ENCODE results near the gene NUDT2. TPM values are rescaled to one million over a fixed set of nuclear protein-coding genes. Genes with fewer than 3 reads are reported as not detected.
"Not testable (repeated sequence)": the region's sequence is repeated elsewhere in the genome, so short reads cannot be mapped to it uniquely, and the experiment has no call there.

Gene NUDT2
- total RNA-seq, 2 experiments from 2014 or later = 14.9 to 22.9 TPM

DNA sequence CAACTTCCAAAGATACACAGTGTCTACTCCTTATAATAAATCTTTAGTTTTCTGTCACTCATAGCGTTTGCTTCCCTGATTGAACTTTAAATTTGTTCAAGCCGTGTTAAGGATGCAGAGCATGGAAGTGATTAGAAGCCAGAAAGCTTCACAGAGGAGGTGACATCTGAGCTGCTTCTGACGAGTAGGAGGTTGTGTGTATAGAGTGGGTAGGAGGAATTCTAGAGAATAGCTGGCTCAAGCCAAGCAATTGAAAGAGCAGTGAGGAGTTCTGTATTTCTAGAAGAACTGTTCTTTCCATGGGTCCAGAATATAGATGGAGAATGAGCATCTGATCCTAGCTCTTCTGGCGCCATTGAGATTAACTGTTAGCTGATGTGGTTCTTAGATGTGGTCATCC is 6.0 kb downstream of the NUDT2 start:
- Mint-ChIP-seq H3K4me3 (no peak overlapping the region), H3K9me3 (ENCODE audit: low read depth) (no peaks in the 10 kb centered on the region), H3K27ac (no peak overlapping the region), H3K4me1 (peaks cover 33% of the 10 kb centered on the region), H3K36me3 (ENCODE audit: low read depth) (peaks cover 21% of the 10 kb centered on the region), H3K27me3 (no peaks in the 10 kb centered on the region)
- ATAC-seq (no peak), DNase-seq (no peak)
- intact Hi-C loops (cut with DNase I, micrococcal nuclease) = no loop called here
- CTCF ChIA-PET = interaction anchor here (6.2 kb wide), 1 partner anchor 42 kb away, joined by 76 read pairs; the partner anchor contains the start of gene MYORG
- POLR2A ChIA-PET = interaction anchor here (0.7 kb wide), 1 partner anchor 244 kb away, joined by 3 read pairs; no protein-coding TSS in a partner anchor

DNA sequence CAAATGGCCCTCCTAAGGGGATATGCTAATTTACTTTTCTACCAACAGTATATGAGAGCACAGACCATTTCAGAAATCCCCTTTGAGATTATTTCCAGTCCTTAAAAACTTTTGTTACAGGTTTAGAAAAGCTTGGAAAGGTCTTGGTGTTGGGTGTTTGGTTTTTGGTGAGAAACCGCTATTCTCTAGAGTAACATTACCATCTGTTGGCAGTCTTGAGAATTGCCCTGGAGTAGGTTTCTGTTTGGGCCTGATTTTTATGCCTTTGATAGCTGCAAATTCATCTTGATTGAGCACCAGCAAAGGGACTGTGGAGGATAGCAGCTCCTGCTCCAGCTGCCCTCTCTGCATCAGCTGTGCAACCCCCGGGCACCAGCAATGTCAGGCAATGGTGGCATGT is 8.0 kb downstream of the NUDT2 start:
- peaks cover 18% of the 10 kb centered on the region for H3K4me1 Mint-ChIP-seq
- intact Hi-C loops (cut with DNase I, micrococcal nuclease) = no loop called here
- no peaks in the 10 kb centered on the region for H3K9me3 Mint-ChIP-seq (ENCODE audit: low read depth)
- CTCF ChIA-PET = interaction anchor here (0.7 kb wide), 1 partner anchor 84 kb away, joined by 3 read pairs; no protein-coding TSS in a partner anchor
- no peak overlapping the region for H3K4me3 Mint-ChIP-seq
- H3K36me3 Mint-ChIP-seq (ENCODE audit: low read depth) = peaks cover 25% of the 10 kb centered on the region
- POLR2A ChIA-PET = no interaction called here
- H3K27me3 Mint-ChIP-seq = no peaks in the 10 kb centered on the region
- H3K27ac Mint-ChIP-seq = no peak overlapping the region
- no peak for ATAC-seq
- DNase-seq = no peak

DNA sequence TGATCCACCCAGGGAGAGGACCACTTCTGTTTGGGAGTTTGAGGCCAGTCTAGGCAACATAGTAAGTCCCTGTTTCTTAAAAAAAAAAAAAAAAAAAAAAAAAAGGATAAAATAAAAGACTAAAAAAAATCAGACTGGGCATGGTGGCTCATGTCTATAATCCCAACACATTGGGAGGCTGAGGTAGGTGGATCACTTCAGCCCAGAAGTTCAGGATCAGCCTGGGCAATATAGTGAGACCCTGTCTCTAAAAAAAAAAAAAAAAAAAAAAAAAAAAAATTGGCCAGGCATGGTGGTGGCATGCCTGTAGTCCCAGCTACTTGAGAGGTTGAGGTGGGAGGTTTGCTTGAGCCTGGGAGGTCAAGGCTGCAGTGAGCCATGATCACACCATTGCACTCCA is 8.7 kb downstream of the NUDT2 start:
- DNase-seq; intact Hi-C loops (cut with DNase I, micrococcal nuclease); CTCF ChIA-PET; POLR2A ChIA-PET; H3K27ac Mint-ChIP-seq; H3K4me3 Mint-ChIP-seq; H3K27me3 Mint-ChIP-seq; ATAC-seq; H3K9me3 Mint-ChIP-seq (ENCODE audit: low read depth): not testable (repeated sequence)
- peaks cover 18% of the 10 kb centered on the region for H3K4me1 Mint-ChIP-seq
- H3K36me3 Mint-ChIP-seq (ENCODE audit: low read depth) = peaks cover 27% of the 10 kb centered on the region

DNA sequence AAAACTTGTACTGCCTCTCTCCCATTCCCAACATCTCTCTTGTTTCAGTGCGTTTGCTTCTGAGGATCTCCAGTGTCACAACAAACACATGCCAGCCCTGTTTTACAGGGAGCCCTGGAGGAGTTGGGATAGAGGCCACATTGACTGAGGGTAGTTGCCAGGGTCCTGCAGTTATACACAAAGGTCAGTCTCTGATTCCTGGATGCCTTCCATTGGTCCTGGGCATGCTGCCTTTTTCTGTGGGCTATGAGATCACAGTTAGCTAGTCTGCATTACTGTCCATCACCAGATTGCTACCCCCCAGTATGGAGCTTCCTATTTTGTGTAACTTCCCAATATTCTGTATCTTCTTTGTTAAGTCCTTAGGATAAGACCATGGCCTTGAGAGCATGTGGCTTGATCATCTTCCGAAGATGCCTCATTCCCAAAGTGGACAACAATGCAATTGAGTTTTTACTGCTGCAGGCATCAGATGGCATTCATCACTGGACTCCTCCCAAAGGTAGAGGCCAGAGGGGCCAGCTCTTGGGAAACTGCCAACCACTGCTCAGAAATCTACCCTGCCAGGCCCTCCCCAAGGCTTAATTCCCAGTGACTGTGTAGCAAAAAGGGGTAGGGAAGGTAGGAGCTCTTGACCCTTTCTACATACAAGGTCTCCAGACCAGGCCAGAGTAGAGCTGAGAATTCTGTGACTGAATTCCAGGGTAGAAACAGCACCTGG is 9.5 kb downstream of the NUDT2 start:
- peaks cover 17% of the 10 kb centered on the region for H3K4me1 Mint-ChIP-seq
- ATAC-seq (no peak), DNase-seq (no peak)
- intact Hi-C loops (cut with DNase I, micrococcal nuclease) = loop anchor here in 1 of 2 experiments (1.0 kb wide), 1 partner anchor 15 kb away; no protein-coding TSS in a partner anchor
- H3K9me3 Mint-ChIP-seq (ENCODE audit: low read depth) = no peaks in the 10 kb centered on the region
- POLR2A ChIA-PET = interaction anchor here (0.5 kb wide), 1 partner anchor 78 kb away, joined by 3 read pairs; no protein-coding TSS in a partner anchor
- H3K36me3 Mint-ChIP-seq (ENCODE audit: low read depth) = peaks cover 30% of the 10 kb centered on the region
- CTCF ChIA-PET = interaction anchor here (0.6 to 1.1 kb wide), 5 partner anchors 38 to 608 kb away, joined by 3 to 4 read pairs (median 3); partner anchors contain the start of gene MYORG
- no peak overlapping the region for H3K4me3 Mint-ChIP-seq
- no peaks in the 10 kb centered on the region for H3K27me3 Mint-ChIP-seq
- no peak overlapping the region for H3K27ac Mint-ChIP-seq

DNA sequence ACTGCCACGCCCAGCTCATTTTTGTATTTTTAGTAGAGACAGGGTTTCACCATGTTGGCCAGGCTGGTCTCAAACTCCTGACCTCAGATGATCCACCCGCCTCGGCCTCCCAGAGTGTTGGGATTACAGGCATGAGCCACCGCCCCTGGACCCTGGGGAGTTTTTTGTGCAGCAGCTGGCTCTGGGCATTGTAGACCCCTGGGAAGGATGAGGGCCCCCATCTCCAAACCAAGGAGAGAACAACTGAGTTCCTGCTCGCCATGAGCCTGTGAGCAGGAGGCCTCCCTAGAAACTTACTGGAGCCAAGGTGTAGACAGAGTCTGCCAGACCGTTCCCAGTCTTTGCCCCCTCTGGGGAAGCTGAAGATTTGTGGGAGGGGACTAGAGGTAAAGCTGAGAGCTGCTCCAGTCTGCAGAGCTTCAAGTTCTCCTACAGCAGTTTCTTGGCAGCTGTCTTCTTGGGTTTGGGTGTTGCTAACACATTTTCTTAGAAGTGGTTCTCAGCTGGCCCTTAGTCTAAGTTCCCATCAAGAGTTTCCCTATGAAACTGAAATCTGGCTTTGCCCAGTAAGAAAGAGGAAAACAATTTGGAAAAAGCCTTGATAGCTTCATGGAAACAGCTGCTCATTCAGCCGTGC is 12.4 kb downstream of the NUDT2 start:
- H3K27me3 Mint-ChIP-seq = no peaks in the 10 kb centered on the region
- no peak overlapping the region for H3K27ac Mint-ChIP-seq
- POLR2A ChIA-PET = interaction anchor here (0.7 kb wide), 1 partner anchor 26 kb away, joined by 3 read pairs; no protein-coding TSS in a partner anchor
- no peak for DNase-seq
- CTCF ChIA-PET = interaction anchor here (1.7 kb wide), 1 partner anchor 9 kb away, joined by 6 read pairs; no protein-coding TSS in a partner anchor
- H3K36me3 Mint-ChIP-seq (ENCODE audit: low read depth) = peaks cover 28% of the 10 kb centered on the region
- H3K4me1 Mint-ChIP-seq = no peaks in the 10 kb centered on the region
- intact Hi-C loops (cut with DNase I, micrococcal nuclease) = no loop called here
- no peak for ATAC-seq
- no peaks in the 10 kb centered on the region for H3K9me3 Mint-ChIP-seq (ENCODE audit: low read depth)
- no peak overlapping the region for H3K4me3 Mint-ChIP-seq

DNA sequence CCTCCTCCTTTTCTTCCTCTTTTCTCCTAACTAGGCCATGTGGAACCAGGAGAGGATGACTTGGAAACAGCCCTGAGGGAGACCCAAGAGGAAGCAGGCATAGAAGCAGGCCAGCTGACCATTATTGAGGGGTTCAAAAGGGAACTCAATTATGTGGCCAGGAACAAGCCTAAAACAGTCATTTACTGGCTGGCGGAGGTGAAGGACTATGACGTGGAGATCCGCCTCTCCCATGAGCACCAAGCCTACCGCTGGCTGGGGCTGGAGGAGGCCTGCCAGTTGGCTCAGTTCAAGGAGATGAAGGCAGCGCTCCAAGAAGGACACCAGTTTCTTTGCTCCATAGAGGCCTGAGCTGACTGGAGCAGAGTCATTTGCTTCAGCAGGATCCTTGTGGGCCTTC is 13.7 kb downstream of the NUDT2 start:
- no peak for ATAC-seq
- no peaks in the 10 kb centered on the region for H3K9me3 Mint-ChIP-seq (ENCODE audit: low read depth)
- intact Hi-C loops (cut with DNase I, micrococcal nuclease) = no loop called here
- H3K4me1 Mint-ChIP-seq = no peaks in the 10 kb centered on the region
- DNase-seq = no peak
- H3K36me3 Mint-ChIP-seq (ENCODE audit: low read depth) = peaks cover 30% of the 10 kb centered on the region
- H3K27ac Mint-ChIP-seq = no peak overlapping the region
- ChIA-PET POLR2A (no interaction called here), CTCF (interaction anchor here (0.7 to 1.7 kb wide), 2 partner anchors 10 to 52 kb away, joined by 3 to 6 read pairs; no protein-coding TSS in a partner anchor)
- no peaks in the 10 kb centered on the region for H3K27me3 Mint-ChIP-seq
- H3K4me3 Mint-ChIP-seq = no peak overlapping the region

DNA sequence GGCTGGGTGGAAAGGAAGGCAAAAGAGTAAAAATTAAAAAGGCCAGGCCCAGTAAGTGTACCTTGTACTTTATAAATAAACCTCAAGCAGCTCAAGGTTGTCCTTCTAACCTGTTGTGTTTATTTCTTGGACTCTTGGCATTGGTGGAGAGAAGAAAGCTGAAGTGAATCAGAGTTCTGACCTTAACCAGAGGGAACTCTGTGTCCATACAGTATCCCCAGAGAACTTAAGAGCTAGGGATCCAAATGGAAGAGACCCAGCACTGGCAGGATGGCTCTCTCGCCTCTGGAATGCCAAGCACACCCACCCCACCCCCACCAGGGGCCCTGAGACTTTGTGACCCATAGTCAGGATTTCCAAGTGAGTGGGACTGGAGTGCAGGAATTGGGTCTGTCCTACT is 14.2 kb downstream of the NUDT2 start:
- intact Hi-C loops (cut with DNase I, micrococcal nuclease) = no loop called here
- CTCF ChIA-PET = interaction anchor here (0.7 kb wide), 1 partner anchor 53 kb away, joined by 3 read pairs; no protein-coding TSS in a partner anchor
- no peak overlapping the region for H3K4me3 Mint-ChIP-seq
- no peaks in the 10 kb centered on the region for H3K27me3 Mint-ChIP-seq
- peaks cover 29% of the 10 kb centered on the region for H3K36me3 Mint-ChIP-seq (ENCODE audit: low read depth)
- no peak for ATAC-seq
- no peak overlapping the region for H3K27ac Mint-ChIP-seq
- no peak for DNase-seq
- no peaks in the 10 kb centered on the region for H3K9me3 Mint-ChIP-seq (ENCODE audit: low read depth)
- POLR2A ChIA-PET = no interaction called here
- H3K4me1 Mint-ChIP-seq = no peaks in the 10 kb centered on the region

DNA sequence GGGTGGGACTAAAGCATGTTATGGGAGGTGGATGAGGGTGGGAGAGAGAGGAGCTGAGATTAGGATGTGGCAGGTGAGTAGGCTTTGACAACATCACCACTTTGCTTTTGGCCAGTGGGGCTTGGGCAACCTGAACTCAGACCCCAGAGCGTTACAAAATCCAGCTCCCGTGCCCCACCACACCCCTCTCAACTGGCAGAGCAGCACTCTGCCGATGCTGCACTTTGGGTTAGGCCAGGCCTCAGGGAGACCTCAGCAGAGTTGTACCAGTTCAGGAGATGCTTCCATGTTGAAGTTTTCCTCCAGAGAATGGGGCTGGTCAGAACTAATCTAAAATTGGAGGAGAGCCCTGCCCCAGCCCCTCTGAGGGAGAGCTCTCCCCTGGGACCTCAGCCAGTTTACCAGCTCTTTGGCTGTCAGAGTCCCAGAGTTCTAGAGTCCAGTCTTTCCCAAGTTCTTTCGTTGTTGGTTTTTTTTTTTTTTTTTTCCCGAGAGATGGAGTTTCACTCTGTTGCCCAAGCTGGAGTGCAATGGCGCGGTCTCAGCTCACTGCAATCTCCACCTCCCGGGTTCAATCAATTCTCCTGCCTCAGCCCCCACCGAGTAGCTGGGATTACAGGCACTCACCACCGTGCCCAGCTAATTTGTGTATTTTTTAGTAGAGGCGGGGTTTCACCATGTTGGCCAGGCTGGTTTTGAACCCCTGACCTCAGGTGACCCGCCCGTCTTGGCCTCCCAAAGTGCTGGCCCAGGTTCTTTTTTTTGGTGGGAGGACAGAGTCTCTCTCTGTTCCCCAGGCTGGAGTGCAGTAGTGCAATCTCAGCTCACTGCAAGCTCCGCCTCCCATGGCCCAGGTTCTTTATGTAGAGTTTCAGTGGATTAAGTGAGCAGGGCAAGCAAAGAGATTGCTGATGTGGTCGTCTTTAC is 17.8 kb downstream of the NUDT2 start:
- ChIA-PET POLR2A (no interaction called here), CTCF (interaction anchor here (0.6 to 1.2 kb wide), 2 partner anchors 29 to 436 kb away, joined by 3 to 4 read pairs; no protein-coding TSS in a partner anchor)
- no peaks in the 10 kb centered on the region for H3K4me1 Mint-ChIP-seq
- ATAC-seq (no peak), DNase-seq (no peak)
- no peaks in the 10 kb centered on the region for H3K27me3 Mint-ChIP-seq
- intact Hi-C loops (cut with DNase I, micrococcal nuclease) = no loop called here
- peaks cover 20% of the 10 kb centered on the region for H3K36me3 Mint-ChIP-seq (ENCODE audit: low read depth)
- no peak overlapping the region for H3K4me3 Mint-ChIP-seq
- H3K9me3 Mint-ChIP-seq (ENCODE audit: low read depth) = no peaks in the 10 kb centered on the region
- no peak overlapping the region for H3K27ac Mint-ChIP-seq

DNA sequence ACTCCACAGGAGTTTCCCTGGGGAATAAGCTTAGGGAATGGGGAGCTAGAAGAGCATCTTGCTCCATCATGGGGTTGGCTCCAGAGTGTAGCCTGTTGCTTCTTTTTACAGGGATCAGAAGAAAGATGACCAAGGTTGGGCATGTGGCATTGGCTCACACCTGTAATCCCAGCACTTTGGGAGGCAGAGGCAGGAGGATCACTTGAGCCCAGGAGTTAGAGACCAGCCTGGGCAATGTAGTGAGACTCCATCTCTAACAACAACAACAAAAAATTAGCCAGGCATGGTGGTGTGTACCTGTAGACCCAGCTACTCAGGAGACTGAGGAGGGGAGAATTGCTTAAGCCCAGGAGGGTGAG is 18.4 kb downstream of the NUDT2 start:
- POLR2A ChIA-PET = no interaction called here
- CTCF ChIA-PET = no interaction called here
- DNase-seq (no peak), ATAC-seq (no peak)
- no peaks in the 10 kb centered on the region for H3K27me3 Mint-ChIP-seq
- no peak overlapping the region for H3K4me3 Mint-ChIP-seq
- H3K4me1 Mint-ChIP-seq = no peaks in the 10 kb centered on the region
- intact Hi-C loops (cut with DNase I, micrococcal nuclease) = no loop called here
- no peaks in the 10 kb centered on the region for H3K9me3 Mint-ChIP-seq (ENCODE audit: low read depth)
- peaks cover 17% of the 10 kb centered on the region for H3K36me3 Mint-ChIP-seq (ENCODE audit: low read depth)
- H3K27ac Mint-ChIP-seq = no peak overlapping the region

DNA sequence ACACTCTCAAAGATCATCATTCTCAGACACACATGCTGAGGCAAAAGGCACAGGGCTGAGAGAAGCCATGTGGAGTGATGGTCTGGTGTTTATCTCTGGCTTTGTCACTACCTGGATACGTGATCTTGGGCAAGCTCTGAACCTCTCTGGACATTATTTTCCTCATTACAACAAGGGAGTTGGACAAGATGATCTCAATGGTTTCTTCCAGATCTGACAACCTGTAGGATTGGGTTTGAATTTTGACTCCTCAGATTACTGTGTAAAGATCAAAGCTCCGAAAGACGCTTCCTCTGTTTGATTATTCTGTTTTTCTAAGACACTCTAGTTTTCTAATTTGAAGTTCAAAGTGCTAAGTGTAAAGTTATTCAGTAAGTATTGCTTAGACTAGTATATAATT is 20.0 kb downstream of the NUDT2 start:
- ChIA-PET CTCF (interaction anchor here (0.8 to 1.1 kb wide), 2 partner anchors 30 to 92 kb away, joined by 4 read pairs; no protein-coding TSS in a partner anchor), POLR2A (no interaction called here)
- H3K27ac Mint-ChIP-seq = no peak overlapping the region
- H3K4me3 Mint-ChIP-seq = no peak overlapping the region
- H3K4me1 Mint-ChIP-seq = no peaks in the 10 kb centered on the region
- intact Hi-C loops (cut with DNase I, micrococcal nuclease) = no loop called here
- no peaks in the 10 kb centered on the region for H3K9me3 Mint-ChIP-seq (ENCODE audit: low read depth)
- no peak for DNase-seq
- ATAC-seq = no peak
- H3K27me3 Mint-ChIP-seq = no peaks in the 10 kb centered on the region
- H3K36me3 Mint-ChIP-seq (ENCODE audit: low read depth) = peaks cover 15% of the 10 kb centered on the region

DNA sequence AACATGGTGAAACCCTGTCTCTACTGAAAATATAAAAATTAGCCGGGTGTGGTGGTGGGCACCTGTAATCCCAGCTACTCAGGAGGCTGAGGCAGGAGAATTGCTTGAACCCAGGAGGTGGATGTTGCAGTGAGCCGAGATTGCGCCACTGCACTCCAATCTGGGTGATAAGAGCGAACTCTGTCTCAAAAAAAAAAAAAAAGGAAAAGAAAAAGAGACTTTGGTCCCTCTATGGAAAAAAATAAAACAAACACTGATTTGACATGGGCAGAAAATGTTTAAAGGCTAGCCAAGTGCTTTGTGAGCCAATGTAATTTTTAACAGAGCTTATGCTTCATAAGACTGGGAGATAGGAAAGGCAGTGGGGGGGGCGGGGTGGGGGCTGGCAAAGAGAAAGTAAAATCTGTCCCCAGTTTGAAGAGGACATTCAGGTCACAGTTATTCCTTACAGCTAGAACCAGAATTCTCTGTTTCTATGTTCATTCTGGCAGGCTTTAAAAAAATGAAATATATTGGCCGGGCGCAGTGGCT is 22.8 kb downstream of the NUDT2 start:
- intact Hi-C loops (cut with DNase I, micrococcal nuclease); H3K4me3 Mint-ChIP-seq; H3K27me3 Mint-ChIP-seq; H3K27ac Mint-ChIP-seq; POLR2A ChIA-PET; H3K9me3 Mint-ChIP-seq (ENCODE audit: low read depth); CTCF ChIA-PET; H3K4me1 Mint-ChIP-seq; ATAC-seq; DNase-seq: not testable (repeated sequence)
- peaks cover 24% of the 10 kb centered on the region for H3K36me3 Mint-ChIP-seq (ENCODE audit: low read depth)
